GM21786 (cell line): Measurements from ENCODE around the gene SNX25.
"Not testable (repeated sequence)": the region's sequence is repeated elsewhere in the genome, so short reads cannot be mapped to it uniquely, and the experiment has no call there.

Experiments used
- ATAC-seq: cut with Tn5 transposase; IDR thresholded peaks from one replicate; pipeline ENCODE4 v1.9.1; 2021; ENCODE audit not compliant: unreplicated experiment

Gene SNX25

GRCh38 chr4:185204238-185204910, 5.0 kb upstream of the SNX25 start:
- no peak for ATAC-seq

- not testable (repeated sequence) for ATAC-seq
Observed at GRCh38 chr4:185205073-185205472, 4.3 kb upstream of the SNX25 start.

DNA sequence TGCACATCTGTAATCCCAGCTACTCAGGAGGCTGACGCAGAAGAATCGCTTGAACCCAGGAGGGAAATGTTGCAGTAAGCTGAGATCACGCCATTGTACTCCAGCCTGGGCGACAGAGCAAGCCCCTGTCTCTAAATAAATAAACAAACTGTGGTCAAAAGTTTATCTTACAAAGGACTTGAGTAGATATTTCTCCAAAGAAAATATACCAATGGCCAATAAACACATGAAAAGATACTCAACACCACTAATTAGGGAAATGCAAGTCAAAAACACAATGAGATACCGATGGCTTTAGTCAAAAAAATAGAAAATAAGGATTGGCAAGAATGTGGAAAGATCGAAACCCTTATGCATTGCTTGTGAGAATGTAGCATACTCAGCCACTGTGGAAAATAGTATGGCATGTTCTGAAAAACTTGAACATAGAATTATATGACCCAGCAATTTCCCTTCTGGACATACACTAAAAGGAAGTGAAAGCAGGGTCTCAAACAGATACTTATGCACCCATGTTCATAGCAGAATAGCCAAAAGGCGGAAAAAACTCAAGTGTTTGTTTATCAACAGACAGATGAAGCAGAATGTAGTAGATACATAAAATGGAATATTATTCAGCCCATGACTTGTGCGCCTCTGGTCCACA, 3.6 kb upstream of the SNX25 start:
- ATAC-seq: no peak

DNA sequence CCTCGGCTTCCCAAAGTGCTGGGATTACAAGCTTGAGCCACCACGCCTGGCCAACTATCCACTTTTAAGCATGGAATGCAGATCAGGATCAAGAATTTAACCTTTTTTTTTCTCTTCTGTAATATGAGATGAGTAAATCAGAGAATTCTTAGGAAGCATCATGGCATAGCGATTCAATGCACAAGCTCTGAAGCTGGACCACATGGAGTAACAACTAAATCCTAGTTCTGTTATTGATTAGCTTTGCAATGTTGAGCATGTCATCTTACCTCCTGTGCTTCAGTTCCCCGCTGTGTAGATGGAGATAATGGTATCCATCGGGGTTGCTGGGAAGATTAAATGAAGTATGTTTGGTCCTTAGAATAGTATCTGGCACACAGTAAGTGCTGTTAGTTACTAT, 1.9 kb upstream of the SNX25 start:
- no peak for ATAC-seq

DNA sequence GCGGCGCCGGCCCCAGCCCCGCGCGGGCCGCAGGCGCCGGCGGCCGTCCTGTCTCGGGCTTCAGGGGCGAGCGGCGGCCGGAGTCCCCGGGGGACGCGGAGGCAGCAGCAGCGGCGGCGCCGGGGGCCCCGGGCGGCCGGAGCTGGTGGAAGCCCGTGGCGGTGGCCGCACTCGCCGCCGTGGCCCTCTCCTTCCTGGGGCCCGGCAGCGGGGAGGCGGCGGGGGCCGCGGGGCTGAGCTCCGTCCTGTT, 379 bp downstream of the SNX25 start:
- peak; percentile 1 for ATAC-seq

GRCh38 chr4:185210102-185210981, 944 bp downstream of the SNX25 start:
- peak; percentile 3 for ATAC-seq

DNA sequence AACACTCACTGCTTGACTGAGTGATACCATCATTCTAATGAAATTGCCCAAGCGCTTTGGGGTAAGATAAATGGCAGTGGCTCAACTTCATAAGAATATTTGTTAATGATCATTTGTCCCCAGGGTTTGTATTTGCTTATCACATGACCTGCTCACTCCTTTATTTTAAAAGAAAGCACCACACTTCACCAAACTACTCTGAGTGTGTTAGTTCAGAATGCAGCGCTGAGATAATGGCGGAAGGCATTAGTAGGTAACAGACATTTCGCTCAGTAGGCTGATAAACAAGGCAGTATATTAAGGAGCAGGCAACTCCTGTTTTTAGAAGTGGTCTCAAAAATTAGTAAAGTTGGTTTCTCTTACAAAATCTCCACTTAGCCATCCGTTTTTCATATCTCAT, 1.6 kb downstream of the SNX25 start:
- ATAC-seq: no peak

GRCh38 chr4:185211641-185212040, 2.2 kb downstream of the SNX25 start:
- ATAC-seq: no peak

DNA sequence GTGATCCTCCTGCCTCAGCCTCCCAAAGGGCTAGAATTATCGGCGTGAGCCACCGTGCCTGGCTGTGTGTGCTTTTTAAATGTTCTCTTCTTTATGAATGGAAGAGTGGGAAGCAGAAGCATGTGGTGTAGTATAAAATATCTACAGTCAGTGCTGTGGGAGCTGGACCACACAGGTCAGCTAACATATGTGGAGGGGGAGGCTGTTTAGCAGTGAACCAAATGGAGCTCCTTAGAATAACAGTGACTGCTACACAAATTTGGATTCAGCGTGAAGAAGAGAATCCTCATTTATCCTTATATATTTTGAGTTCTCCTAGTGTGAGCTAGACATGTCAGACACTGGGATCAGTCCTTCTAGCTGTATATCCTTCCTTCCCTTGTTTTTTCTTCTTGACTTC, 3.2 kb downstream of the SNX25 start:
- ATAC-seq: no peak

GRCh38 chr4:185213877-185214276, 4.5 kb downstream of the SNX25 start:
- peak; percentile 59 for ATAC-seq

- ATAC-seq: no peak
Observed at GRCh38 chr4:185215261-185215660, 5.9 kb downstream of the SNX25 start.

DNA sequence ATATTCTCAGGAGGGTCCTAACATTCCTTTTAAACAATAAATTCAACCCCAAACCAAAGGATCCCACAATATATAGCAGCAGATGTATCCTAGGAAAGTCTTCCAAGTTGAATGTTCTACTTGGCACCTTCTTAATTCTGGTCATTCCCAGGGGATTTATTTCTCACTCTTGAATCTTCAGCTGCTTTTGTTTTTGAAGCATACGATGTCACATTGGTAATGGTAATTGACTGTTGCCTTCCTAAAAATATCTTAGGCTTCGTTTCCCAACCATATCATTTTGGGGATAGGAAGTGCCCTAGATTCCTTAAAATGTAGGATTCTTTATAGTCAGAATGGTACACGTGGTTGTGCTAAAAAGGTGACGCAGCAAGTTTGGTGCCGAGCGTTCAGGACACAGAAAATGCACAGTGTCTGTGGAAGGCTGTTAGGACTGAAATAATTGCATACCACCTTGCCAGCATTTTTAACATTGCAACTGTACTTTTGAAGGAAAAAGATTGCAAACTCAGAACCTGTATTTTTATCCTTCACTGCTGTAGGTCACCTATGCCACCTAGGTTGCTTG, 8.1 kb downstream of the SNX25 start:
- ATAC-seq: no peak

DNA sequence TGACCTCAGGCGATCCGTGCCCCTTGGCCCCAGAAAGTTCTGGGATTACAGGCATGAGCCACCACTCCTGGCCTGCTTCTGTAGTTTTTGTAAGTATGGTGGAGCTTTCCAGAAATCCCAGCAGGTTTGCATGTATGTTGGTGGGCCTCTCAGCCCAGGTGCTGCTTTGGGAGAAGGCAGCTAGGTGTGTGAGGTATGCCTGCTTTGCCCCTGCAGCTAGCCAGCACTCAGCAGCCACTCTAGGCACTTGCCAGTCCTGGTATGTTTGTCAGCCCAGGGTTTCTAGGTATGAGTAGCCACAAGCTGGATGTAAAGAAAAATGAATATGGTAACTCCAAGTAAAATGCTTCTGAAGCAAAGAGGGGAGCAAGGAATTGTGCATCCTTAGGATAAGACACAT, 8.9 kb downstream of the SNX25 start:
- no peak for ATAC-seq

- peak; percentile 78 for ATAC-seq
Observed at GRCh38 chr4:185219551-185220344, 10.3 kb downstream of the SNX25 start.

GRCh38 chr4:185221491-185221890, 12.1 kb downstream of the SNX25 start:
- ATAC-seq: no peak

GRCh38 chr4:185221912-185222311, 12.5 kb downstream of the SNX25 start:
- no peak for ATAC-seq

DNA sequence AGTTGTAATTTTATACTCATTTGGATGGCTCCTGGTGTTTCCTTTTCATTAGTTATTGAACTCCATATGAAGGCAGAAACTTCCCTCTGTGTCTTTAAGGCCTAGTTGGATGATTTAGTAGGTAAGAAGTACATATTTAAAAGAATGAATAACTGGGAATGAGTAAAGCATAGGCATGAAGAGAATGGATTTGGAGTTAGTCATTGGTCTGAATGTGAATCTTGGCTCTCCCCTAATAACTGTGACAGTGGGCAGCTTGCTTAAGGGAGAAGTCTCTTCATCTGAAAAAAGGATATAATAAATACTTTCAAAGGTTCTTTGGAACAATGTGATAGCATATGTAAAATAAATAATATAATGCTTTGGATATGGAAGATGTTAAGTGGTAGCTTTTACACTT, 13.2 kb downstream of the SNX25 start:
- ATAC-seq: no peak

- no peak for ATAC-seq
Observed at GRCh38 chr4:185224597-185224996, 15.2 kb downstream of the SNX25 start.

DNA sequence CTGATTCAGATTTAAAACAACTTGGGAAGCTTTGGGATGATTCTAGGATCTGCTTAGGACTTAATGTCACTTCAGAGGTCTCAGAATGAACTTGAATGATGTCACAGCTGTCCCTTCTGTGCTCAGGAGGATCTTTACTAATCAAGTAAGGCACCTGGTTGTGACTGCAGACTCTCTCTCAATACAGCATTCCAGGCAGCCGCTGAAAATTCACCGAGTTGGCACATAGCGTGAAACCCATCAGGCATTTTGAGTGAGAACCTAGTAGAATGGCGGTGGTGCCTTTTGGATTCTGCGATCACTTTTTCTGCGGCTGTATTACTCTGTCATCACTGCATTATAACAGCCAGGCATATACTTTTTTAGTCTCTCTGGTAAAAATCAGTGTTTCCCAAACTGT, 16.5 kb downstream of the SNX25 start:
- ATAC-seq: no peak

GRCh38 chr4:185227131-185227551, 17.7 kb downstream of the SNX25 start:
- ATAC-seq: no peak

GRCh38 chr4:185227713-185228278, 18.4 kb downstream of the SNX25 start:
- ATAC-seq: no peak
